Esophagus squamous epithelium (tissue), 5 donors: ENCODE results near the gene SPINK6. TPM values are rescaled to one million over a fixed set of nuclear protein-coding genes. Genes with fewer than 3 reads are reported as not detected.

Experiments
- DNase-seq: peaks from one replicate; lab custom pipeline; 2025; lab: John Stamatoyannopoulos, UW
- H3K27ac ChIP-seq, 4 donors: fragments of 200-600 bp; sonication (generic); one replicate each; pipeline ENCODE4 v1.5.1; 2016 to 2019; ENCODE audit warnings: mild to moderate bottlenecking in 1 of 4
- H3K27me3 ChIP-seq, 4 donors: fragments of 200-600 bp; sonication (generic); 1 replicate in 3 of 4; 2 replicates in 1 of 4; pipeline versions ENCODE4 v1.5.1 to v1.6.0; 2017 to 2021; ENCODE audit warnings: antibody characterized with exemption in 1 of 4
- H3K36me3 ChIP-seq, 3 donors: fragments of 200-600 bp; sonication (generic); one replicate each; pipeline ENCODE4 v1.5.1; 2016 to 2019
- H3K4me1 ChIP-seq, 3 donors: fragments of 200-600 bp; sonication (generic); one replicate each; pipeline ENCODE4 v1.5.1; 2017 to 2019
- H3K4me3 ChIP-seq, 4 donors: fragments of 200-600 bp; sonication (generic); 1 replicate in 3 of 4; 2 replicates in 1 of 4; pipeline ENCODE4 v1.5.1; 2016 to 2019; ENCODE audit warnings: mild to moderate bottlenecking in 2 of 4, moderate library complexity in 1 of 4
- H3K9me3 ChIP-seq, 3 donors: fragments of 200-600 bp; sonication (generic); one replicate each; pipeline ENCODE4 v1.5.1; 2016 to 2019
- POLR2A ChIP-seq, 4 donors: fragments of 450-650 bp; IDR thresholded peaks; one replicate each; pipeline ENCODE4 v1.6.1; 2017; ENCODE audit warnings: antibody characterized with exemption in 4 of 4, mild to moderate bottlenecking in 4 of 4, moderate library complexity in 3 of 4
- WGBS, 2 donors: methylation state at CpG; one replicate each; pipeline ENCODE4 v1.1.5; 2018; 5-methylcytosine and 5-hydroxymethylcytosine counted together
- intact Hi-C: fragments of 100-400 bp; cut with DNase I; formaldehyde crosslinking; loops from one replicate; pipeline ENCODE4 v1.15.0; 2022
- total RNA-seq, 4 donors: library from RNA; depleted of rRNA; stranded (reverse); fragments of >200 nt; gene quantifications; one replicate each; pipeline ENCODE4 v1.1.0, GENCODE V29; 2016
- TF ChIP-seq, protein P1 (sequence below), 6 experiments: fragments of 450-650 bp in 4 of 6; fragments of 200-600 bp in 2 of 6; sonication (generic) in 2 of 6; IDR thresholded peaks; one replicate each; pipeline ENCODE4 v1.5.1; 2016 to 2019; ENCODE audit warnings: antibody characterized with exemption in 6 of 6, mild to moderate bottlenecking in 4 of 6, moderate library complexity in 4 of 6
- donor health status: DM: yes; HTN: yes; CAD: no.

Gene SPINK6
- total RNA-seq, 4 donors from 2014 or later: 2.5 TPM; not detected in 3

DNA sequence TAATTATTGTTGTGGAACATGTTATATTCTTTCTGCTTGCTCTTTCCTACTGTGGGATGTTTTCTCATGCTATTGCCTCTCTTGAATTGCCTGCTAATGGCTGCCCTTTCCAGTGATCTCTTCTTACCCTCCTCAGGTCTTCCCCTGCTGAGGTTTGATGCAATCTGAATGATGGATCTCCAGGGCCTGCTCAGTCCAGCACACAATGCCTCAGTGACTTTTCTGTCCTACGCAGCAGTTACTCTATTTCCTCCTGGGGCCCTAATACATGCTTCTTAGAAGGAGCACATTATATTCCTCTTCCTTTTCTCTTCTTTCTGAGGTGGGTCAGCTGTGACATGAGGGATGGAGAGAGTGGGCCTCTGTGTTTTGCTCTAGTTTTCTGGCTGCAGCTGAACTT lies 34.6 kb upstream of the SPINK6 start, which contains the start of gene SPINK14:
Gene SPINK14 (plus strand): TSS at position 301 of the 400 bp plus-strand sequence. CDS start 1,187 bp downstream, outside the sequence.
- TF ChIP-seq, protein P1, sequence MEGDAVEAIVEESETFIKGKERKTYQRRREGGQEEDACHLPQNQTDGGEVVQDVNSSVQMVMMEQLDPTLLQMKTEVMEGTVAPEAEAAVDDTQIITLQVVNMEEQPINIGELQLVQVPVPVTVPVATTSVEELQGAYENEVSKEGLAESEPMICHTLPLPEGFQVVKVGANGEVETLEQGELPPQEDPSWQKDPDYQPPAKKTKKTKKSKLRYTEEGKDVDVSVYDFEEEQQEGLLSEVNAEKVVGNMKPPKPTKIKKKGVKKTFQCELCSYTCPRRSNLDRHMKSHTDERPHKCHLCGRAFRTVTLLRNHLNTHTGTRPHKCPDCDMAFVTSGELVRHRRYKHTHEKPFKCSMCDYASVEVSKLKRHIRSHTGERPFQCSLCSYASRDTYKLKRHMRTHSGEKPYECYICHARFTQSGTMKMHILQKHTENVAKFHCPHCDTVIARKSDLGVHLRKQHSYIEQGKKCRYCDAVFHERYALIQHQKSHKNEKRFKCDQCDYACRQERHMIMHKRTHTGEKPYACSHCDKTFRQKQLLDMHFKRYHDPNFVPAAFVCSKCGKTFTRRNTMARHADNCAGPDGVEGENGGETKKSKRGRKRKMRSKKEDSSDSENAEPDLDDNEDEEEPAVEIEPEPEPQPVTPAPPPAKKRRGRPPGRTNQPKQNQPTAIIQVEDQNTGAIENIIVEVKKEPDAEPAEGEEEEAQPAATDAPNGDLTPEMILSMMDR (IDR thresholded peaks at IDR 0.05): no peak
- TF ChIP-seq POLR2A (IDR thresholded peaks at IDR 0.05): no peak
- no peak within 1 kb of the TSS for H3K4me3 ChIP-seq
- no peaks in the 10 kb centered on the region for H3K27me3 ChIP-seq
- no peak for DNase-seq
- no peaks in the 10 kb centered on the region for H3K36me3 ChIP-seq
- intact Hi-C loops: no loop called here
- no peaks in the 10 kb centered on the region for H3K4me1 ChIP-seq
- no peak within 1 kb of the TSS for H3K27ac ChIP-seq
- 91 to 100% methylated on average over 1 of the region's 1 CpG for WGBS, 2 donors
- H3K9me3 ChIP-seq: no peaks in the 10 kb centered on the region

GRCh38 chr5:148172377-148172776 lies 30.5 kb upstream of the SPINK6 start:
- intact Hi-C loops: loop anchor here (10.0 kb wide), 1 partner anchor 202 kb away; no protein-coding TSS in a partner anchor
- Histone ChIP-seq H3K27me3 (no peaks in the 10 kb centered on the region), H3K4me1 (no peaks in the 10 kb centered on the region), H3K27ac (no peak overlapping the region), H3K36me3 (no peaks in the 10 kb centered on the region), H3K9me3 (no peaks in the 10 kb centered on the region), H3K4me3 (no peak overlapping the region)
- DNase-seq: no peak
- 47 to 51% methylated on average over 2 of the region's 2 CpGs for WGBS, 2 donors
- TF ChIP-seq, protein P1 (IDR thresholded peaks at IDR 0.05): no peak
- TF ChIP-seq POLR2A (IDR thresholded peaks at IDR 0.05): no peak

- intact Hi-C loops: loop anchor here (10.0 kb wide), 1 partner anchor 198 kb away; no protein-coding TSS in a partner anchor
- H3K27ac ChIP-seq: no peak overlapping the region
- no peaks in the 10 kb centered on the region for H3K4me1 ChIP-seq
- no peak for TF ChIP-seq POLR2A (IDR thresholded peaks at IDR 0.05)
- TF ChIP-seq, protein P1 (IDR thresholded peaks at IDR 0.05): no peak
- no peaks in the 10 kb centered on the region for H3K27me3 ChIP-seq
- H3K9me3 ChIP-seq: no peaks in the 10 kb centered on the region
- H3K4me3 ChIP-seq: no peak overlapping the region
- WGBS, 2 donors: 18 to 20% methylated on average over 2 of the region's 2 CpGs
- no peaks in the 10 kb centered on the region for H3K36me3 ChIP-seq
- no peak for DNase-seq
Observed at GRCh38 chr5:148176480-148176879, 26.4 kb upstream of the SPINK6 start.

DNA sequence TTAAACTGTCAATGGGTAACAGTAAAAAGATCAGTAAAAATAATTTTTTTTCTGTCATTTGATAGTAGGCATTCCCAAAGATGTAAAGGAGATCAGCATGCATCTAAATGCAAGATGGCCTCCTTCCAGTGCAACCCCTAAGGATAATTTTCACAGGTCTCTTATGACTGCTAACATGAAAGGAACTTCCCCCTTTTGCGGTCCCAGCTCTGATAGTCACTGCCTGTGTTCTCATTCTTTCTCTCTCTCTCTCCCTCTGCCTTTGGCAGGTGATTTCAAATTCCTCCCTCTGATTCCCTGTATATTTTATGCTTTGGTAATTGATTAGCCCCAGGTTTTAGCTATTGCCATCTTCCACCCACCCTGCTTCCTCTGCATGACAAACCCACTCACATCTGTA lies 25.6 kb upstream of the SPINK6 start:
- DNase-seq: no peak
- Histone ChIP-seq H3K36me3 (no peaks in the 10 kb centered on the region), H3K4me3 (no peak overlapping the region), H3K27ac (no peak overlapping the region), H3K4me1 (no peaks in the 10 kb centered on the region), H3K27me3 (no peaks in the 10 kb centered on the region), H3K9me3 (no peaks in the 10 kb centered on the region)
- TF ChIP-seq POLR2A (IDR thresholded peaks at IDR 0.05): no peak
- TF ChIP-seq, protein P1 (IDR thresholded peaks at IDR 0.05): no peak
- 78 to 86% methylated on average over 1 of the region's 1 CpG for WGBS, 2 donors
- intact Hi-C loops: loop anchor here (10.0 kb wide), 1 partner anchor 198 kb away; no protein-coding TSS in a partner anchor

DNA sequence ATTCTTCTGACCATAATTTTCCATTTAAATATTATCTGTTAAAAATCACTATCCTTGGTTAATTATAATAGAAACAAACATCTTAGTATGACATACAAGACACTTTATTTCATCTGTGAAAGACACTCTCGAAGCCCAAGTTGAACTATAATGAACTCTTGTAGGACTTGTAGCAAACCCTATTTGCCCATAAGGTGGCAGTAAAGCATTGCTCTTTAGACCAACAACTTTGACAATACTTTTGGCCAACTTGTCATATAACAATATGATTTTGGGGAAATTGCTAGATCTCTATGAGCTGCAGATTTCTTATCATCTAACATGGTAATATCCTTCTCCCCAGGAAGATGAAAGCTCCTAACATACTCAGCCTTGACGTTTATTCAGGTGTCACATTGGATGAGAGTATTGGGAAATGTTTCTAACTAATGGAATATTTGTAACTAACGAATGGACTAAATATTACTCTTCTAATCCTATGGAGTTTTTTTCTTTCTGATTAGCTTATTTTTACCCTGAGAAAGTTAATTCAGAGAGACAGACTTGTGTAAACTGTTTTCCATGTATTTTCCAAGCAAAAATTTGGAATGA lies 23.5 kb upstream of the SPINK6 start:
- intact Hi-C loops: loop anchor here (10.0 kb wide), 1 partner anchor 195 kb away; no protein-coding TSS in a partner anchor
- 20 to 30% methylated on average over 3 of the region's 3 CpGs for WGBS, 2 donors
- Histone ChIP-seq H3K9me3 (no peaks in the 10 kb centered on the region), H3K27me3 (no peaks in the 10 kb centered on the region), H3K36me3 (no peaks in the 10 kb centered on the region), H3K4me3 (no peak overlapping the region), H3K4me1 (no peaks in the 10 kb centered on the region), H3K27ac (no peak overlapping the region)
- TF ChIP-seq POLR2A (IDR thresholded peaks at IDR 0.05): no peak
- TF ChIP-seq, protein P1 (IDR thresholded peaks at IDR 0.05): peak in 5 of 6 experiments; percentile 60 to 83 (median 66)
- DNase-seq: no peak
